GM12865 (cell line): ENCODE data around the gene SCN1B.
A peak's percentile ranks its signal among the peaks of the same experiment; 100 is the strongest.

Source experiments
- DNase-seq: peaks from one replicate; pipeline ENCODE4 v3.0.0; 2010; ENCODE audit warnings: low read depth
- H3K4me3 ChIP-seq: 2 replicates; pipeline ENCODE4 v1.5.1; 2011; ENCODE audit warnings: mild to moderate bottlenecking, low read depth, low read length, control low read depth
- CTCF ChIP-seq: IDR thresholded peaks from 2 replicates; pipeline ENCODE4 v1.5.1; 2011; ENCODE audit warnings: low read length, control low read depth, low read depth, inconsistent platforms; ENCODE audit not compliant: insufficient read depth; ENCODE audit errors: missing control alignments

SCN1B gene

GRCh38 chr19:35081201-35081600 lies 50.9 kb downstream of the SCN1B start:
- TF ChIP-seq CTCF, result no peak
- H3K4me3 ChIP-seq, result no peak overlapping the region
- no peak for DNase-seq

- H3K4me3 ChIP-seq, result no peak overlapping the region
- DNase-seq, result no peak
- no peak for TF ChIP-seq CTCF
These were observed 53.6 kb downstream of the SCN1B start for GRCh38 chr19:35083691-35084508.

GRCh38 chr19:35084509-35084762 lies 54.2 kb downstream of the SCN1B start:
- no peak for TF ChIP-seq CTCF
- DNase-seq, result no peak
- no peak overlapping the region for H3K4me3 ChIP-seq

- DNase-seq, result peak; percentile 73
- no peak for TF ChIP-seq CTCF
- H3K4me3 ChIP-seq, result no peak overlapping the region
These were observed 55.7 kb downstream of the SCN1B start for GRCh38 chr19:35085947-35086346.

- DNase-seq, result no peak
- no peak overlapping the region for H3K4me3 ChIP-seq
- no peak for TF ChIP-seq CTCF
These were observed 56.2 kb downstream of the SCN1B start for GRCh38 chr19:35086455-35086854.

- no peak for DNase-seq
- no peak for TF ChIP-seq CTCF
- no peak overlapping the region for H3K4me3 ChIP-seq
These were observed 57.1 kb downstream of the SCN1B start for GRCh38 chr19:35087393-35087792.
